HPDE6-E6E7 (cell line): ENCODE results near the gene ATP6V1F.

Experiments
- DNase-seq: peaks from one replicate; pipeline ENCODE4 v3.0.0; 2011; ENCODE audit warnings: missing footprints; ENCODE audit errors: extremely low spot score

ATP6V1F gene

DNA sequence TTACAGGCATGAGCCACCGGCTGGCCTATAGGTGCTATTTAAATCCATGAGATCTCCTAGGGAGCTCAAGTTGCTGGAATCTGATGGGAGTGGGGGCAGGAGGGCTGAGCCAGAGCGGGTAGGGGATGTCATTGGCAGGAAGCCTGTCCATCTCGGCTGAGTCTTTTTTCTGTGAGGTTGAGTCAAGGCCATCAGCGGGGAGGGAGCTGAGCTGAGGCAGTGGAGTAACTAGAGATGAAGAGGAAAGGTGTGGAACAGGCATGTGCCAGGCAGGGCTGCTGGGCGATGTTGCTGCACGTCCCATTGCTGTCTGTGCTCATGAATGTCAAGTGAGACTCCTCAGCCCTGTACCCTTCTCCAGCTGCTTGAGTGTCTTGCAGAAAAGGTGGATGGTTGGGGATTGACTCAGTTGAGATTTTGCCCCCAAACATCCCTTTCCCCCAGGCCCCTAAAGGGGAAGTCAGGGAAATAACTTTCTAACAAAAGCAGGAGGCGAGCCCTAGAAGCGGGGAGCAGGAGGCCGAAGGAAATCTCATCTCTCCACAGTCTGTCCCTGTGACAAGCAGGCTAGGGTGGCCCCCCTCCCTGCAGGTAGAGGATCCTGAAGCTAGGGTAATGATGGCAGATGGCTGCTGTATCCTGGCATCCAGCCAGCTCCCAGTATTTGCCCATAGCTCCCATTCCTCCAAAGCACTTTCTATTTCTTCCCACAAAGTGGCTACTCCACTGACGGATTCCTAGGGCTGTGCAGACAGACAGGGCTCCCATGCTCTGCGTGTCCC, 5.4 kb downstream of the ATP6V1F start:
- DNase-seq: peak; percentile 71

- DNase-seq: no peak
These were observed 6.0 kb downstream of the ATP6V1F start for GRCh38 chr7:128868624-128869137.

DNA sequence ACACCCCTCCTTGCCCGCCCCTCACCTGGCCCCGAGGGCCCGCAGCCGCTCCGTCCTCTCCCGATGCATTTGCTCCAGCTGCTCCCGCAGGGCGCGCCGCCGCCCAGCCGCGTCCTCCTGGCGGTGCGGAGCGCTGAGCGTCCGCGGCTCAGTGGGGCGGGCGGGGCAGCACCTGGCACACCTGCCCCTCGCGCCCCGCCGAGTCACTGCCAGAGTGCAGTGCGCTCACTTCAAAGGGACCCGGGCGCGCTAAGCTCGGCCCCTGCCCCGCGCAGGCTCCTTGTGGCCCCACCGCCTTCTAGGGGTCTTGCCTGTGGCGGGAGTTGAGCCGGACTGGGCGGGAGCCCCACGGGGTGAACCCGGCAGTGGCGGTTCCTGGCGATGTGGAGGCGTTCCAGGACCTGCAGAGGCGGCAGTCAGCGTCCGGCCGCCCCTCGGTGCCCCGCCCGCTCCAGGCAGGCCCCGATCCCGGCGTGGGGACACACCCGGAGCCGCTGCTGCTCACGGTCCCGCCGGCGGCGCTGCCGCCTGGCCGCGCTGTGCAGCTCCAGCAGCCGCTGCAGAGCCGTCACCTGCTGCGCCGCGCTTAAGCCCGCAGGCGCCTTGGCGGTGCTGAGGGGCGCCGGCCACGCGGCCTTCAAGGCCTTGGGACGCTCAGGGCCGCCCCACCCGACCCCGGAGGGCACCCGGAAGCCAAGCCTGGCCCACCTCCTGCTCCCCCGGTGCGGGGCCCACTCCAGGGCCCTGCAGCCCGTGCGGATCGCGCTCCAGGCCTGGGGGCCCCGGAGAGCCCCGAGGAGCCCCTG, 6.7 kb downstream of the ATP6V1F start:
- no peak for DNase-seq

GRCh38 chr7:128869944-128870285, 7.3 kb downstream of the ATP6V1F start:
- no peak for DNase-seq

GRCh38 chr7:128871050-128871449, 8.4 kb downstream of the ATP6V1F start:
- no peak for DNase-seq

DNA sequence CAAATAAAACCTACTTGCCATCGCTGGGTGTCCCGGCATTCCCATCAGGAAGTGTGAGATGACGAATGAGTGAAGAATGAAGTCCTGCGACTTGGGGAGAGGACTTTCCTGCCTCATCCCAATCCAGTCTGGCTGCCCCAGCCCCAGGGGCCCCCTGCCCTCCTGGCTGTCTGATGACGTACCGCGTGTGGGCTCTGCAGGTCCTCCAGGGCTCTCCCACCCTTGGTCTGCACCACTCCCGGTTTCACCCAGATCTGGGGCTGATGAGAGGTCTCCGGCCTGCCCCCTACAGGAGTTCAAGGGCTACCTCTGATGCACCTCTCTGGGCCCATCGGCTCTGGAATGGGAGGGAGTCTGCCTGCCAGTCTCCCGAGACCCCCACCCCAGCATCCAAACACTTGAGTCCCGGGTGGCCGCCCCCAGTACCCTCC, 9.8 kb downstream of the ATP6V1F start:
- DNase-seq: no peak

GRCh38 chr7:128873234-128873633, 10.6 kb downstream of the ATP6V1F start:
- no peak for DNase-seq

- no peak for DNase-seq
These were observed 11.7 kb downstream of the ATP6V1F start for GRCh38 chr7:128874140-128875031.

DNA sequence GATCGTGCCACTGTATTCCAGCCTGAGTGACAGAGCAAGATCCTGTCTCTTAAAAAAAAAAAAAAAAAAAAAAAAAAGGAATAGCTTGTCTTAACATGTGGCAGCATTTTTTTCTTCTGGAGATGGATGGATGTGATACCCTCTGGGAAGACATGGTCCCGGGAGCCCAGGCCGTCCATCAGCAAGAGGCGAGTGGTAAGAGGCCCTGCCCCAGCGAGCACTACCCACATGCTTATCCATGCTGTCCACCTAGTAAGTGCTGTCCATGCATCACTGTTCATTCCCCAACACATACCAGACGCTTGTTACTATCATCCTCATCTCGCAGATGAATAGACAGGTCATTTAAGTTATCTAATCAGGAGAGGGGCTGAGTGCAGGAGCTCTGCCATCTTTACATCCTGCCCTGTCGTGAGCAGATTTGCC, 12.9 kb downstream of the ATP6V1F start:
- no peak for DNase-seq

- DNase-seq: no peak
These were observed 13.5 kb downstream of the ATP6V1F start for GRCh38 chr7:128876127-128876526.

DNA sequence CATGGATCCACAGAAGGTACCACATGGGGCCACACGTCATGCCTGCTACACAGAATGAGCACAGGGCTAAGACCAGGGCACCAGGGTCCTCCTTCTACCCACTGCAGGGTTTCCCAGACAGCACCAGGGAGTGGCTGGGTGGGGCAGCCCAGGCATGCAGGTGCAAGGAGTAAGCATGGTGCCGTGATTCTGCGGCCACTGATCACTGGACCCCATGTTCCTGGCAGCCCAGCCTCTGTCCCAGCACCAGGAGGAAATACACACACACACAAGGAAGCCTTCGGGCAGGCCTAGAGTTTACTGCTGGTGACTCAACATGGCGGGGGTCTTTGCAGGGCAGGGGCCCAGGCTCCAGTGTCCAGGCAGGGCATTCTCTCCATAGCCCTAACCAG, 13.9 kb downstream of the ATP6V1F start:
- no peak for DNase-seq

GRCh38 chr7:128876978-128877755, 14.5 kb downstream of the ATP6V1F start:
- DNase-seq: no peak

- DNase-seq: no peak
These were observed 15.1 kb downstream of the ATP6V1F start for GRCh38 chr7:128877756-128878120.

- DNase-seq: no peak
These were observed 15.8 kb downstream of the ATP6V1F start for GRCh38 chr7:128878226-128879105.

GRCh38 chr7:128879461-128879938, 16.8 kb downstream of the ATP6V1F start:
- no peak for DNase-seq

GRCh38 chr7:128879939-128880746, 17.5 kb downstream of the ATP6V1F start:
- DNase-seq: no peak

- no peak for DNase-seq
These were observed 18.3 kb downstream of the ATP6V1F start for GRCh38 chr7:128880791-128881457.

DNA sequence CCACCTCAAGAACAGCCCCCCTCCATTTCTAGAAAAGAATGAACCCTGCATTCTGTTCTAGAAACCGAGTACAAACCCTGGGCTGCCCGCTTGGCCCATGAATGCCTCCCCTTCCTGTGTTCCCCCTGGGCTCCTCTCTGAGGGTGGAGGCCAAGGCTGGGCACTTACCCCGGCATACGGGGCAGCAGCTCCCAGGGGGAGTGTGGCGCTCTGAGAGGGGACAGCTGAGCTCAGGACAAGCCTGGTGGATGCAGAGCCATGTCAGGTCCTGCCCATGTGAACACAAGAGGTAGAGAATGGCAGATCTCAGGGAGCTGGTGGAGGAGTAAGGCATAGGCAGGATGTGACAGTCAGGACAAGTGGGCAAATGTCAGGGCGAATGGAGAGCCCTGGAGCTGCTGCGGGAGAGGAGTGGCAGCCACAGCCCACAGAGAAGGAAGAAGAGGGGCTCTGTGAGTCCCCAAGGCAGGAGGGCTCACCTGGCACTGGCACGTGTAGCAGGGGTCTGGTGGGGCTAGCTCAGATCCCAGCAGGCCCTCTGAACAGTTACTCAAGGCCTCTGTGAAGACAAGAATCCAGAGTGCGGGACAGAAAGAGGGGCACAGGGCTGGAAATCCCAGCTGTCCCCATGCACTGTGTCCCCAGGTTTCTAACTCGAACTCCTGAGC, 18.9 kb downstream of the ATP6V1F start:
- DNase-seq: no peak
